OCI-LY3 (cell line): ENCODE measurements around the gene NIPAL4.

Experiments used
- CTCF ChIP-seq: fragments of 200-600, 300-600 bp; sonication (generic); IDR thresholded peaks from 2 replicates; pipeline ENCODE4 v1.5.1; 2014; ENCODE audit warnings: antibody characterized with exemption, low read length, low read depth
- EZH2phosphoT487 ChIP-seq: fragments of 200-600 bp; shearing (Covaris generic); IDR thresholded peaks from 2 replicates; pipeline ENCODE4 v1.6.1; 2018; ENCODE audit warnings: antibody characterized with exemption, mixed run types, low read depth

DNA sequence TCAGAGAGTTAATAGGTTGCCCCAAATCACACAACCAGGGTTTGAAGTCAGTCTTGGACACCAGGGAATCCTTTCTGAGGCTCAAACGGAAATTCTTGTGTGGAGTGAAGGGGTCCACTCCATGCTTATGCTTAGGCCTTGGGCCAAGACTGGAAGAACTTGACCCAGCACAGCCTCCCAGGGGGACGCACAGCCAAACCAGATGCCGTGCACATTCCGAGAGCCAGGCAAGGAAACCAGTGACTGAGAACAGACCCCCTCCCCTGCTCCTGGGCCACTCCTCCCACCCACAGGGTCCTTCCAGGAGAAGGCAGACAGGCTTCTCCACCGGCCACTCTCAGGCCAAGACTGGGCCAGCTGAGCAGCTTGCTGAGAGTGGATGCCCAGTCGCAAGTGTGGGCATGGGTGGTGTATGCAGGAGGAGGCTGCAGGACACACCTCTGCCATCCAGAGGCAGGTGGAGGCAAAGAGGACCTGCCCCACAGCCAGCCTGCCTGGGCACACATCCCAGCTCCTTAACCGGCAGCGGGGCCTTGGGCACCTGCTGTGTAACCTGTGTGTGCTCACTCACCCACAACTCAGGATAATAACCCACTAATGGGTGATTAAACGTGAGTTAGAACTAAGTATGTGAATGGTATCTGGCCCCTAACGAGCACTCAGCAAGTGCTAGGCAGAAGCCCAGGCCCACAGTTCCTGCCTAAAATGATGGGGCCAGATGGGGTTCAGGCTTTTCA, 38.0 kb downstream of the NIPAL4 start:
- TF ChIP-seq CTCF (no peak), EZH2phosphoT487 (no peak)
